Raji (cell line): ENCODE measurements around the gene ATXN7.

ENCODE experiments used
- POLR2A ChIP-seq: IDR thresholded peaks from 2 replicates; pipeline ENCODE4 v1.6.1; 2011; ENCODE audit warnings: low read depth, low read length, control low read depth; ENCODE audit not compliant: insufficient read depth

The ATXN7 gene

DNA sequence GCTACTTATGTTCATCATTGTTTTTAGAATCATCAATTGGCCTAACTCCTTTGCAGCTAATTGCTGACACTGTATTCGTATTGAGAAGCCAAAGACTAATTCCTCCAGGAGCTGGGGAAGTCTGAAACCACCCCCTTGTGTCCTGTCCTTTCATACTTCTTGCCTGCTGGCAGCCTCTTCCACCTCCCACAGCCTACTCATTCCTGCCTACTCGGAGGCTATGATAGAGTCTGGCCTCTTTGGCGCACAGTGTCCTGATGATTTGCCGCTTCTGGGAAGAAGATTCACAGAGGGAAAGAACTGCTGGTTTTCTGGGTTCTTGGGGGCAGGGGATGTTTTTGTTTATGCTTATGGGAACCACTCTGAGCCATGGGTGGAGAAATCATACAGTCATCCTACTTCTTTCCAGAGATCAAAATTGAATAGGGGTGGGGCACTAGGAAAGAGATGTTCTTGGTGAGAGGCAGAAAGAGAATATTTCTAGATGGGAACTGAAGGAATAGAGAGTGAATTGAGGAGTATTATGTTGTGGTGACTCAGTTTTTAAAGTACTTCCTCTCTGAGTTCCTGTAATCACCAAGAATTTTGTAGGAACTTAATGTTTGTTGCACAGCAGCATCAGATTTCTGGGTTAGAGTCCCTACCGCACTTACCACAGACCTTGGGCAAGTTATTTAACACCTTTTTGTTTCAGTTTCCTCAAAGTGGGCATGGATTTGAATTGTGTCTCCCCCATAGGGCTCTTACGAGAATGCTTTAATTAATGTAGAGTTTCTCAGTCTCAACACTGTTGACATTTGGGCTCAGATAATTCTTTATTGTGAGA is 70.6 kb downstream of the ATXN7 start:
- TF ChIP-seq POLR2A: no peak

GRCh38 chr3:63936925-63937324 is 73.3 kb downstream of the ATXN7 start:
- TF ChIP-seq POLR2A: no peak

DNA sequence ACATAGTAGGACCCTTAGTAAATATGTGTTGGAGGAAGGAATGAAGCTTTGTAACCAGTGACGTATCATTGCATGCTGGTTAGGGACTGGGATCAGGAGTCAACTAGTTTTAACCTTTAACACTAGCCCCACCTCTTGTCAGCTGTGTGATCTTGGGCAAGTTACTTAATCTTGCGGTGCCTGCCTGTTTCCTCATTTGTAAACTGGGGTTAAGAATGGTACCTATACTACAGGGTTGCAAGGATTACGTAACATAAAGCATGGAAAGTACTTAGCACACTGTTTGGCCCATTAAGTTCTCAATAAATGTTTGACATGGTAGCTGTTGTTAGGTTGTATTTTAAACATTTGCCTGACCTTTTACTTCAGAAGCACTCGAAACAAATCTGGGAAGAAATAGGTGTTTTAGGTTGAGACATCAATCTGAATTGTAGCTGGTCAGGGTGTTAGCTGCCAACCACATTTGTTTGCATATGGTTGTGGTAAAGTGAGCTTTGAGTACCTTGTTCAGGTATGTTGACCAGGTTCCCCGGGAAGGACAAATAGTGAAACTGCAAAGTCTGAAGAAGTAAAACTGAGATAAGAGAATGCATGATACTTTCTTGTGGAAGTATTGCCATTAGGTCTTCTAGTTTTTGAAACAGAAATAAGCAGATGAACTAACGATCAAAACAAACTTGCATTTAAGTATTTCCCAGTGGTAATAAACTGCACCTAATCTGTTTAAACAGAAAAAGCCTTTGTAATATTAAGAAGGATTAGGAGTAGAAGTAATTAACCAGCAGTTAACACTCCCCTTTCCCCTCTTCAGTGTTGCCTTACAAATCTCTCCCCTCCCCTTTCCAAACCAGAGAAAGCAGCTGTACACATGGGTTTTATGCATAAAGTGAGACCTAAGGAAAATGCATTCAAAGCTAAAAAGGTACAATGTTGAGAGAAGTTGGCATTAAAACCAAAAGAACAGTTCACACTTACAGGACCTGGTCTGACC is 74.3 kb downstream of the ATXN7 start:
- TF ChIP-seq POLR2A: no peak

- TF ChIP-seq POLR2A: no peak
These were observed 76.7 kb downstream of the ATXN7 start for GRCh38 chr3:63940389-63940757.

DNA sequence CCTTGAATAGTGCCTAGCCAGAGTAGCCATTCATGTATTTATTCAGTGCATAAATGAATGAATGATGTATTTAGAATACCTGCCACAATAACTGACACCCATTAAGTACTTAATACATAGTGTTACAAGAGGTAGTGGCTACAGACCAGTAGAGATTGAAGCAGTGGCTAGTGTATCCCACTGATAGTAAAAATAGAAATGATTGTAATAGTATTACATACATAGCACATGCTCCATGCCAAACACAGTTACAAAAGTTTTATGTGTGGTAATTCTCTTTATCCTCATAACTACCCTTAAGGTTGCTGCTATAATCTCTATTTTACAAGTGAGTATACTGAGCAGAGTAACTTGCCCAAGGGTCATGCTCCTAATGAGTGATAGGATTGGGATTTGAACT is 78.9 kb downstream of the ATXN7 start:
- TF ChIP-seq POLR2A: no peak

GRCh38 chr3:63943678-63944077 is 80.0 kb downstream of the ATXN7 start:
- TF ChIP-seq POLR2A: no peak

GRCh38 chr3:63945558-63946096 is 82.0 kb downstream of the ATXN7 start:
- no peak for TF ChIP-seq POLR2A

DNA sequence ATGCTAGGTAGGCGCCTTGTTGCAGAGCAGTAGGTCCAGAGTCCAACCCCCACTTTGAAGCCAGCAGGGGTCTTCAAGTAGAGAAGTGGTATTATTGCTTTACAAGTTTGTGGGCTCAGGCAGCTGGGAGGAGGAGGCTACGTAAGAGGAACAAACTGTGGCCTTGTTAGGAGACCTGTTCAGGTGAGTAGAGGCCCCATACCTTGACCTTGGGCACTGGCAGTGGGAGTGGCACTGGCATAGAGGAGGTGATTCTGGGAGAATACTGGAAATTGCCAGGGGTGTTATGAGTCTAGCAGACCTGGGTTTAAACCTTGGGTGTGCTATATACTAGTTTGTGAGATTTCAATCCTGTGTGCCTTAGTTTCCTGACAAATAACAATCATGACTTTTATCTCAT is 83.1 kb downstream of the ATXN7 start:
- TF ChIP-seq POLR2A: no peak

DNA sequence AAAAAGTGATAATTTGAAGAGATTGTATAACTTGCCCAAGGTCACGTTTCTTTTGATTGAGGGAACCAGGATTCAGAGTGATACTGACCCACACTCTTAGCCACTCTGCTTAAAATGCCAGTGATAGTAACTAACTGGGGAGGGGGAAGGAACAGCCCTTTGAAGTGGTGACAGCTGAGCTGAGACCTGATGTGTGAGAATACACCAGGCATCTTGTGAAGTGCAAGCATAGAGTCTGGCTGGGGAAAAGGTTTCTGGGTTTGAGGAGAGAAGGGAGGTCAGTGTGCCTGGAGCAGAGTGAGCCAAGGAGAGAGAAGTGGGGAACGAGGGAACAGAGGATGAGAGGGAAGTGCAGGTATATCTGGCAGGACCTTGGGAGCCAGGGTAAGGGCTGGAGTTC is 83.9 kb downstream of the ATXN7 start:
- no peak for TF ChIP-seq POLR2A

- TF ChIP-seq POLR2A: no peak
These were observed 85.3 kb downstream of the ATXN7 start for GRCh38 chr3:63949005-63949404.

GRCh38 chr3:63950698-63951097 is 87.0 kb downstream of the ATXN7 start:
- TF ChIP-seq POLR2A: no peak

DNA sequence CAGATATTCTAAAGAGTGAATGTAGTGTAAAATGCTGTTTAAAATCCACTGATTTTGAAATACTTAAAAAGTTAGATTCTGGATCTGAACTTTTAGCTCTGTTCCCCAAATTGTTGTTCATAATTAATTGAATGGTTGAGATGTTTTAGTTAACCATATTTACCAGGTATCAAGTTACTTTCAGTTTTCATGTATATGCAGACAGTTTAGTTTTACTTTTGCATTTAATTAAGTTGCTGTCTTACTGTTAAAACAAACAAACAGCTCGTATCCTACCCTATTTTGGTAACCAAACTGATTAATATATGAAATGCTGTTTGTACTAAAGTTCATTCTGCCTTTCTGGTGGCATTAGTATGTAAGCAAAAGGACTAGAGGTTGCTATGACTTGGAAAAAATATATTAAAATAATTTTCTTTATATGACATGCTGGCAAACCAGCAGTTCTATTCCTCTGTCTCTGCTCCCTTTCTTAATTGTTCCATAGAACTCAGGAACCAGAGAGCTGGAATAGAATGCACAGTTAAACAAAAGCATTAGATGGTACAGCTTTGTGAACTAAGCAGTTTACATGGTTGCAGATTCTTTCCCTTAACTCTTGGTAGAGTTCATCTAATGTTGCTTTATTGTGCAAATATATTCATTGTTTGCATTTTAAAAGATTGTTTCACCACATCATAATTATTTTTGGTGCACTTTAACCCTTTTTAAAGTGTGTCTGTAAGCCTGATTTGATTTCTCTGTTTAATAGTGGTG is 88.0 kb downstream of the ATXN7 start:
- no peak for TF ChIP-seq POLR2A

DNA sequence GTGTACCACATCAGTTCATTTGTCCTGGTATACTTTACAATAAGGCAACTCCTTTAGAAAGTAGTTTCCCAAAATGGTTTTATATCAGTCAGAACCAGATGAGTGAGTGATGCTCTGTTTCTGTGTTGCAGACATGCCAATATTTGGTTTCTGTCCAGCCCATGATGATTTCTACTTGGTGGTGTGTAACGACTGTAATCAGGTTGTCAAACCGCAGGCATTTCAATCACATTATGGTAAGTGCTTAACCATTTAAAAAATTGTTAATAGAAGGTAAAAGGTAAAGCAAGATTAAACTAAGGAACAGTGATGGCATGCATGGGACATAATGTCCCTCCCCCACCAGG is 88.6 kb downstream of the ATXN7 start:
- TF ChIP-seq POLR2A: no peak

DNA sequence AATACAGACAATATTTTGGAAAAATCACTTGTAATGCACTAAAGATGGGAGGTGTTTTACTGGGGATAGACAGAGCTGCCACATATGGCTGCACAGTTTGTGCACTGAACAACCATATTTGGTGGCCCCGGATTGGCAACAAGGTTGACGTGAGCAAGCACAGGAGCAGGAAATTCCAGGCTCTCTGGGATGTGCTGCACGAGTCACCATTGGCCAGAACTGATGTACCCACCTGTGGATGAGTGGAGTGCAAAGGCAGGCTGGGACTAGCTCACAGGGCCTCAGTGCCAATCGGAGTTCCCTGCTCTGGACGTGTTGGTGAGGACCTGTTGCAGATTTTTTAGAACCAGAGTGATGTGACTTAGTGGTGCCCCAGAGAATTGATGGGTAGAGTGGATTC is 90.5 kb downstream of the ATXN7 start:
- TF ChIP-seq POLR2A: no peak

DNA sequence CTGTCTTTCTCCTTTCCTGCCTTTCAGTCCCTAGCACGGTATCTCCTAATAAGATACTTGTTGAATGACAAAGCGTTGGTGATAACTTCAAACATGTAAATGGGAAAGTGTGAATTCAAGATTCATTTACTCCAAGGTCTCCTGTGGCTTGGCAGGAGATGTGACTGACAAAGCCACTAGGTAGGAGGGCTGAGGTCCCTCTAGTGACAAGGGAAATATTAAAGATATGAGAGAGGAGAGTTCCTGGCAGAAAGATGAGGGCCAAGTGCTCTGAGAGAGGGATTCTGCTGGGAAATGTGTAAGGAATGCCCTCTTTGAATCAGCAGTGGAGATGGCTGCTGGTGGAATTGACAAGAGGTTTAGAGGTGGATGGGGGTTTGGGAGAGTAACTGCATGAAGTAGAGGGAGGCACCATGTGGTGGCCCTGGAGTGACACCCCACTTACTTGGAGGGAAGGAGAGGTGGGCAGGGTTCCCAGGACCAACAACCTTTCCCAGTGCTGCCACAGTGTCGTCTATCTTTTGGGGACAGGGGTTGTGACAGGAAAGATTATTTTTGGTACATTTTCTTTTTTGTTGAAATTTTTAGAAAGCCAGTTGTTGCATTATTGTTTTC is 91.5 kb downstream of the ATXN7 start:
- no peak for TF ChIP-seq POLR2A
